ENCODE data around the gene OR2A2.

OR2A2 gene

DNA sequence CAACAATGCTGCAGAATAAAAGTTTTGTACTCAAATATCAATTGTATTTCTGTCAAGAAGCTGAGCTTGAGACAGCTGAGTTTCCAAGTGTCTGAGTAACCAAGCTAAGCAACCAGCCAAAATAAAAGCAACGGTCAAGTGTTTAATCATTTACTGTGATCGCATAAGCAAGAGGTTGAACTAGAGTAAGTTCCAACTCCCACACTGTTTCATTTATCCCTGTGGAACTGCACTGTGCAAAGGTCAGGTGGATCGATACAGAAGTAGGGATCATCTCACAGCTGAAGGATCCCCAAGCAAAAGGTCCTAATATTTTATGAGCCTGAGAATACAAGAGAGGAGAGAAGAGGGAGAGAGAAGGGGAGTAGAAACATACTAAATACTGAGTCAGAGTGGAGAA lies 35.0 kb downstream of the OR2A2 start:
- no peak for DNase-seq

DNA sequence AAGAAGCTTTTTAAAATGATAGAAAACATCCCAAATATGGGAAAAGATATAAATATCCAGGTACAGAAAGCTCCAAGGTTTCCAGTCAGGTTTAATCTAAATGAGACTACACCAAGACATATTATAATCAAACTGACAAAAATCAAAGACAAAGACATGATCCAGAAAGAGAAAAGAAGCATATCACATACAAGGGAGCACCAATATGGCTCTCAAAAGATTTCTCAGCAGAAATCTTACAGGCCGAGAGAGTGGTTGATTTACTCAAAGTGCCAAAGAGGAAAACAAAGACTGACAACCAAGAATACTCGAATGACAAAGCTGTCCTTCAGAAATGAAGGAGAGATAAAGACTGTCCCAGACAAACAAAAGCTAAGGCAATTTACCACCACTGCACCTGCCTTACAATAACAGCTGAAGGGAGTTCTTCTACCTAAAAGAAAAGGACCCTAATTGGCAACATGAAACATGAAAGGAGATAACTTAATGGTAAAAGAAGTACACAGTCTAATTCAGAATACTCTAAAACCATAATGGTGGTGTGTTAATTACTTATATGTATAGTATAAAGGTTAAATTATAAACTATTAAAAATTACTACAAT lies 38.9 kb downstream of the OR2A2 start:
- no peak for DNase-seq

DNA sequence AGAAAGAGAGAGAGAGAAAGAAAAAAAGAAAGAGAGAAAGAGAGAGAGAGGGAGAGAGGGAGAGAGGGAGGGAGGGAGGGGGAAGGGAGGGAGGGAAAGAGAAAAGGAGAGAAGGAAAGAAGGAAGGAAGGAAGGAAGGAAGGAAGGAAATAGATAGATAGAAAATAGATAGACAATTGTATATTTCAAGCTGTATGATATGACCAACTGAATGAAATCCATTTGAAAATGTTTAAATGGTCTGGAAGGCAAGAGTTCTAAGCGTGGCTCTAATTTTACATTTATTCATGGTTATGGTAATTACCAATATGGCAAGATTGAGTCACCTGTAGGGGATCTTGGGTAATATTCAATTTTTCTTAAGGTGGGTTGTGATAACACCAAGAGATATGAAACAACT lies 49.5 kb downstream of the OR2A2 start:
- no peak for DNase-seq
